ENCODE measurements around the gene OR5A1. TPM values are rescaled to one million over a fixed set of nuclear protein-coding genes. Genes with fewer than 3 reads are reported as not detected.
"Not testable (repeated sequence)": the region's sequence is repeated elsewhere in the genome, so short reads cannot be mapped to it uniquely, and the experiment has no call there.

OR5A1 gene
- under 1 TPM in 1 of 10 donors, not detected in 9; 0.03 TPM for polyA plus RNA-seq (ENCODE audit: insufficient read length in 10 of 10)
- long read RNA-seq, donor 1: 0 reads
- long read RNA-seq, donor 2: 0 reads
- long read RNA-seq, donor 3: 0 reads
- long read RNA-seq, donor 4: 0 reads
- long read RNA-seq, donor 5: 0 reads
- long read RNA-seq, donor 6: 0 reads
- long read RNA-seq, donor 7: 0 reads
- long read RNA-seq, donor 8: 0 reads
- long read RNA-seq, donor 9: 0 reads

GRCh38 chr11:59436169-59436568, at the start of gene OR5A1:
TSS of gene OR5A1 (plus strand) at chr11:59436469. CDS start at chr11:59443169, 6,700 bp downstream.
- no peak for DNase-seq

DNA sequence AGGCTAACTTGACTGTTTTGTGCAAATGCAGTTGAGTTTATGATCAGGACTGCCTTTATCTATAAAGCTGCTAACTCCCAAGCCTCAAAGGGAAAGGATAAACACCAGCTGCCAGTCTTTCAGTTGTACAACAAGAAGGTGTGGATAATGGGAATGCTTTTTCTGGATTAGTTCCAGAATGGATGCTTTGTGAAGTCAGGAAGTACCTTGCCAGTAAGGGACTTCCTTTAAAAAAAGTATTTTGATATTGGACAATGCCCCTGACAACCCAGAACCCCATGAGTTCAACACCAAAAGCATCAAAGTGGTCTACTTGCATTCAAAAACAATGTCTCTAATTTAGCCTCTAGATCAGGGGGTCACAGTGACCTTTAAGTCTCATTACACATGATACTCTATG, 42.1 kb upstream of the OR5A1 start:
- no peak for DNase-seq

- no peak for DNase-seq
Measured at GRCh38 chr11:59400461-59401261, 35.6 kb upstream of the OR5A1 start.

GRCh38 chr11:59401262-59401552, 35.1 kb upstream of the OR5A1 start:
- DNase-seq: no peak

DNA sequence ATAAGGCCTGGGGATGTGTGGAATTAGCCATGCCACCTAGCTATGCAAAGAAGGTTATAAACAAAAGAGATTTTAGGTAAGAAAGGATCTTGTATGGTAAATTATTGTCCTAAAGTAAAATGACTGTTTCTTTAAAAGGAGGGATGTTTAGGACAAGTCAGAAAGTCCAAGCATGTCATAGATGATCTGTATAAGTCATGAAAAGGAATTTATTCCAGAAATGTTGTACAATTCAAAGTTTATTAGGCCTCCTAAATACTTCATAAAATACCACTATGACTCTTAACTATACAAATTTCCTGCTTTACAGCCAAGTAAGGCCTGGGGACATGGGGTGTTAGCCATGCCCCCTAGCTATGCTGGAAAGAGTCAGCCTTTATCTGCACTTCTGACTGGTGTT, 32.7 kb upstream of the OR5A1 start:
- no peak for DNase-seq

- no peak for DNase-seq
Measured at GRCh38 chr11:59413646-59414045, 22.6 kb upstream of the OR5A1 start.

- DNase-seq: no peak
Measured at GRCh38 chr11:59415111-59415510, 21.2 kb upstream of the OR5A1 start.

DNA sequence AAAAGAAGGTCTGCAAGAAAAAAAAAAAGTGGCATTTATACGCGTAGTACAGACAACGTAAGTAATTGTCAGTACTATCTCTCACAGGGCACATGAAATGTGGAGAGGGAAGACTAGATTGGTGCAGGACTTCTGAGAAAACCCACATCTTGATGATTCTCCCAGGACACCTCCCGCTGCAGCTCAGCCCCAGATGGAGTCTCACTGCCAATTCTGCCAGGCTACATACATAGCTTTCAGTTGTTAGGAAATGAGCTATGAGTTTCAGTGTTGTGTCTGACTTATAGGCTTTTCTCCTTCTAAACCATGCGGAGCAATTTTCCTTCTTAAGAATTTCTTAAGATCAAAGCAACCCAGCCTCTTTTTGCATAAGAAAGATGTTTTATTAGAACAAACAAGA, 19.7 kb upstream of the OR5A1 start:
- no peak for DNase-seq

DNA sequence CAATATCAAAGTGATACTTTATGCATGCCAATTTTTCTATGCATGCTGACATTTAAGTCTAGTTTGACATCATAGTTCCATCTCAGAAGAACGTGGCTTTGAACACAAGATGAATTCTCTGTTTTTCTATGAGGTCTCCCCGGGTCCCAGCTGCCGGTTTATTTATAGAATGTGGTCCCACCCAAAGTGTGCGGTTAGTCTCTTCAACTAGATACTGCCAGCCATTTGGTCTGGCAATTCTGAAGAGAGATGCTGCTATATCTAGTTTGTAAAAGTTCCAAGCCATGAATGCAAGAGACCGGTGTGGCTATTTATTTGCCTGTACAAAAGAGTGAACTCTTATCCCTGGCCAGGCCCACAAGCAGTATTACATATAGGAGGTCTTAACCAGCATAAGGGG, 19.2 kb upstream of the OR5A1 start:
- DNase-seq: peak in 2 of 3 donors; percentile 4 to 9

- peak in 2 of 3 donors; percentile 6 to 11 for DNase-seq
Measured at GRCh38 chr11:59418156-59418555, 18.1 kb upstream of the OR5A1 start.

DNA sequence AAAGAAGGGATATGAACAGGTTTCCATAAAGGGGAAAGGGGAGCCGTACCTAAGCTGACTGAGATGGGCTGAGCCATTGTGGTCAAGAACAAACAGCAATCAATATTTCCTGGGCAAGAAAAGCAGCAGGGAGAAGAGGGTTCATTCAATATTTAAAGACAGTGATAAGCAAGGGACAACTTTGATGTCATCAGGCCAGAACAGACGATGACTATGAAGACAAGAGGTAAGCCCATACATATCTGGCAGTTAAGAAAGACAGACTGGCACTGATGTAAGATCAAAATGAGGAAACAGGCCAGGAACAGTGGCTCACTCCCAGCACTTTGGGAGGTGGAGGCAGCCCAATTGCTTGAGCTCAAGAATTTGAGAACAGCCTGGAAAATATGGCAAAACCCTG, 12.4 kb upstream of the OR5A1 start:
- no peak for DNase-seq

GRCh38 chr11:59425131-59425530, 11.1 kb upstream of the OR5A1 start:
- no peak for DNase-seq

- DNase-seq: no peak
Measured at GRCh38 chr11:59426361-59427067, 9.8 kb upstream of the OR5A1 start, which contains the start of gene OR5A2. TSS of gene OR5A2 (minus strand) at chr11:59426413. CDS start at chr11:59422953, 3,460 bp downstream.

GRCh38 chr11:59427068-59427382, 9.2 kb upstream of the OR5A1 start:
- DNase-seq: no peak

GRCh38 chr11:59429924-59430516, 6.2 kb upstream of the OR5A1 start:
- DNase-seq: peak; percentile 25 to 45 (median 27)

GRCh38 chr11:59437770-59438169, 1.5 kb downstream of the OR5A1 start:
- DNase-seq: no peak

- DNase-seq: not testable (repeated sequence)
Measured at GRCh38 chr11:59445624-59446023, 9.4 kb downstream of the OR5A1 start.

- no peak for DNase-seq
Measured at GRCh38 chr11:59448484-59448883, 12.2 kb downstream of the OR5A1 start.

DNA sequence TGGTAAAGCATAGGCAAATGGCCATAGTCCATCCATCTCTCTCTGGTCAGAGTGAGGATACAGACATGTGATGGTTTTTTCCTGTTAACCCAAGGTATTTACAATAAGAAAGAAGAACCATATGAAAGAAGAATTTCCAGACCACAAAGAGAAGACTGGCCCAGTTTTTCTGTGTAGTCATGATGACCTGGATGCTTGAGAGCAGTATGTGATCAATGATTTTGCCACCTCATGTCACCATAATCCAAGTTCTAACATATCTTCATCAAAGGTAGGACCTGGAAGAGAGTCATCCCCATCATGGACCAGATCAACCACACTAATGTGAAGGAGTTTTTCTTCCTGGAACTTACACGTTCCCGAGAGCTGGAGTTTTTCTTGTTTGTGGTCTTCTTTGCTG, 20.4 kb downstream of the OR5A1 start, which contains the start of gene OR4D6:
TSS of gene OR4D6 (plus strand) at position 301 of the 400 bp plus-strand sequence. CDS start at position 301, 0 bp downstream.
- DNase-seq: no peak

DNA sequence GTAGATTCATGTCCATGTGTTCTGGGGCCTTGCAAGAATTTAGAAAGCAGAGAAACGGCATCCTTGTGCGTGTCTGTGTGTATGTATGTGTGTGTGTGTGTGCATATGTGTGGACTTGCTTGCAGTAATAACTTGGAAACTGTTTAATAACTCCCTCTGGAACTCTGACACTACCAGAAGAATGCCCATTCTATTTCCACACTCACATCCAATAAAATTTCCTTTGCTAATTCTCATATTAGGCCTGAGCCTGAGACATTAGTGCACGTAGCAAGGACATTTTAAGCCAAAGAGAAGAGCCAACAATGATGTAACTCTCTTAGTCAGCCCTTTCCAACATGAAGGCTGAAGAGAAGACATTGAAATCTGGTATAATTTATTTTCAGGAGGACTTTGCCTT, 23.6 kb downstream of the OR5A1 start:
- DNase-seq: peak; percentile 13 to 49 (median 31)

DNA sequence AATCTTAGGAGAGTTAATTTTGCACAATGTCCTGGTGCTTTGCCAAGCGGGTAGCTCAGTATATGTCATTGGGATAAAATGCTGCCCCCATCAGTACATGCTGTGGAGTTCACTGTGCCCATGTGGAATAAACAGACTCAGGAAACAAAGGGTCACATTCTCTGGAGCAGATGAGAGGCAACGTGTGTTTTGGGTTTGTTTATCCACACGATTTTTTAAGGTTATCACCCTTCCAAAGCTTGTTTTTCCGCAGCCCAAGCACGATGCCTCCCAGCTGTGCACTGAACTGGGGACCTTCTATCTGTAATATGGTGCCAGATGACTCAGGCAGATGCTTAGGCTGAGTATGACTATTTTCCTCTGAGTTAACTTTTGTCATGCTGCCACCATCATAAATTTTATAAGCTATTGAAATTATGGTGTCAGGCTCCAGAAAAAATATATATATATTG, 26.9 kb downstream of the OR5A1 start:
- DNase-seq: peak; percentile 52 to 78 (median 71)

DNA sequence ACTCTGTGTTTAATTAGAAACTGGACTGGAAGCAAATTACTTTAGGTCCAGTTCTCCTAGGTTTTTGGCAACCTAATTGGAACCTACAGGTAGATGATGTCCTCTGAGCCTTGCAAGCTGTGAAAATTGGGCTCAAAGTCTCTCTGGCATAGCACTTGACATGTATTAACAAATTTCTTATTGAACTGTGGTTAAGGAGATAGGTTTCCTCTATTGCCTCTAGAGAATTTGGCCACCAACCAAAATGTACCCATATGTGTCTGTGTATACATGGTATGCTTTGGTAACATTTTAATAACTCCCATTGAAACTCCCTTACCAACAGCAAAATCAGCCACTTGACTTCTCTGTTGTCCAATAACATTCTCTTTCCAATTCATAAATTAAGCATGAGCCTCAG, 36.7 kb downstream of the OR5A1 start, which contains the start of gene OR4D10:
TSS of gene OR4D10 (plus strand) at position 301 of the 400 bp plus-strand sequence. CDS start 4,115 bp downstream, outside the sequence.
- DNase-seq: no peak
